Neutrophil (primary cell): ENCODE data around the gene PHLDB1.
"Not testable (repeated sequence)": the region's sequence is repeated elsewhere in the genome, so short reads cannot be mapped to it uniquely, and the experiment has no call there.

ENCODE experiments used
- H3K27ac ChIP-seq: fragments of 200-600 bp; sonication (generic); 2 replicates; pipeline ENCODE4 v1.5.1; 2016; ENCODE audit warnings: mild to moderate bottlenecking, moderate library complexity
- H3K27me3 ChIP-seq: fragments of 200-600 bp; sonication (generic); 2 replicates; pipeline ENCODE4 v1.6.0; 2016; ENCODE audit warnings: mild to moderate bottlenecking
- H3K36me3 ChIP-seq: fragments of 200-600 bp; sonication (generic); 2 replicates; pipeline ENCODE4 v1.5.1; 2017
- H3K4me1 ChIP-seq, 2 experiments: fragments of 200-600 bp in 1 of 2; sonication (generic) in 1 of 2; 1 replicate in 1 of 2; 2 replicates in 1 of 2; pipeline versions ENCODE4 v1.5.1 to v1.6.1; 2013 to 2016; ENCODE audit warnings: low read depth in 1 of 2, low read length in 1 of 2, mild to moderate bottlenecking in 1 of 2, moderate library complexity in 1 of 2; ENCODE audit not compliant: control insufficient read depth in 1 of 2, insufficient read depth in 1 of 2
- H3K4me3 ChIP-seq, 2 experiments: fragments of 200-600 bp in 1 of 2; sonication (generic) in 1 of 2; 1 replicate in 1 of 2; 2 replicates in 1 of 2; pipeline ENCODE4 v1.5.1; 2013 to 2016; ENCODE audit warnings: low read depth in 1 of 2, low read length in 1 of 2, mild to moderate bottlenecking in 1 of 2, moderate library complexity in 1 of 2
- H3K9me3 ChIP-seq: fragments of 200-600 bp; sonication (generic); 2 replicates; pipeline ENCODE4 v1.5.1; 2016
- TF ChIP-seq, protein P1 (sequence below): fragments of 200-600 bp; sonication (generic); IDR thresholded peaks from 2 replicates; pipeline ENCODE4 v1.5.1; 2016; ENCODE audit warnings: antibody characterized with exemption

Gene PHLDB1

DNA sequence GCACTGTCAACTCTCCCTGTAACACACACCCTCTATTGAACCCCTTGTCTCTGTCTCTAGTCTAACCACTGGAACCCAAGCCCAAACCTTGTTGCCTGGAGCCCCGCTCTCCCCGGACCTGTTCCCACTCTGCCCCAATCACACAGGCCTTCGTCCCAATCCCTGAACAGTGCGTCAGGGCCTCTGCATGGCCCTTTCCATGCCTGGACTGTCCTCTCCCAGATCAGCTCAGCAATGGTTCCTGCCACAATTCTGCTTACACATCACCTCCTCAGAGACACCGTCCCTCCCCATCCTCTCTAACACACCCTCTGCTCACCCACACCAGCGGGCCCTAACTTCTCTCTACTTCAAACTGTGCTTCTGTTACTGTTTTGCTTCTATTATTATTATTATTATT lies 70.6 kb downstream of the PHLDB1 start:
- TF ChIP-seq, protein P1, sequence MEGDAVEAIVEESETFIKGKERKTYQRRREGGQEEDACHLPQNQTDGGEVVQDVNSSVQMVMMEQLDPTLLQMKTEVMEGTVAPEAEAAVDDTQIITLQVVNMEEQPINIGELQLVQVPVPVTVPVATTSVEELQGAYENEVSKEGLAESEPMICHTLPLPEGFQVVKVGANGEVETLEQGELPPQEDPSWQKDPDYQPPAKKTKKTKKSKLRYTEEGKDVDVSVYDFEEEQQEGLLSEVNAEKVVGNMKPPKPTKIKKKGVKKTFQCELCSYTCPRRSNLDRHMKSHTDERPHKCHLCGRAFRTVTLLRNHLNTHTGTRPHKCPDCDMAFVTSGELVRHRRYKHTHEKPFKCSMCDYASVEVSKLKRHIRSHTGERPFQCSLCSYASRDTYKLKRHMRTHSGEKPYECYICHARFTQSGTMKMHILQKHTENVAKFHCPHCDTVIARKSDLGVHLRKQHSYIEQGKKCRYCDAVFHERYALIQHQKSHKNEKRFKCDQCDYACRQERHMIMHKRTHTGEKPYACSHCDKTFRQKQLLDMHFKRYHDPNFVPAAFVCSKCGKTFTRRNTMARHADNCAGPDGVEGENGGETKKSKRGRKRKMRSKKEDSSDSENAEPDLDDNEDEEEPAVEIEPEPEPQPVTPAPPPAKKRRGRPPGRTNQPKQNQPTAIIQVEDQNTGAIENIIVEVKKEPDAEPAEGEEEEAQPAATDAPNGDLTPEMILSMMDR = no peak
- H3K27me3 ChIP-seq = no peaks in the 10 kb centered on the region
- no peaks in the 10 kb centered on the region for H3K9me3 ChIP-seq
- H3K27ac ChIP-seq = no peak overlapping the region
- no peak overlapping the region for H3K4me3 ChIP-seq
- H3K36me3 ChIP-seq = no peaks in the 10 kb centered on the region
- no peaks in the 10 kb centered on the region for H3K4me1 ChIP-seq

DNA sequence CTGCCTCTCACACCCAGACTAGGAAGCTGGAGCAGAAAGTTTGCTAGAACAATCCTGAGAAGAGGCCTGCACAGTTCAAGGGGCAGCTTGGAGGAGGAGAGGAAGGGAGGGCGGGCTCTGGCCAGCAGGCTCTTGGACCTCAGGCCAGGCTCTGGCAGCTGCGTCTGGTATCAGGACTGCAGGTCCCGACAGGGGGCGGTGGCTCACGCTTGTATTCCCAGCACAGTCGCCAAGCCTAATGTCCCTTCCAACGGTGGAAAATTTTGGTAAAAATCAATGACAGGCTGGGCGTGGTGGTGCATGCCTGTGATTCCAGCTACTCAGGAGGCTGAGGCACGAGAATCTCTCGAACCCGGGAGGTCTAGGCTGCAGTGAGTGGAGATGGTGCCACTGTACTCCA lies 71.5 kb downstream of the PHLDB1 start:
- H3K27ac ChIP-seq, H3K27me3 ChIP-seq, H3K36me3 ChIP-seq, H3K4me1 ChIP-seq, H3K9me3 ChIP-seq, H3K4me3 ChIP-seq: not testable (repeated sequence)

DNA sequence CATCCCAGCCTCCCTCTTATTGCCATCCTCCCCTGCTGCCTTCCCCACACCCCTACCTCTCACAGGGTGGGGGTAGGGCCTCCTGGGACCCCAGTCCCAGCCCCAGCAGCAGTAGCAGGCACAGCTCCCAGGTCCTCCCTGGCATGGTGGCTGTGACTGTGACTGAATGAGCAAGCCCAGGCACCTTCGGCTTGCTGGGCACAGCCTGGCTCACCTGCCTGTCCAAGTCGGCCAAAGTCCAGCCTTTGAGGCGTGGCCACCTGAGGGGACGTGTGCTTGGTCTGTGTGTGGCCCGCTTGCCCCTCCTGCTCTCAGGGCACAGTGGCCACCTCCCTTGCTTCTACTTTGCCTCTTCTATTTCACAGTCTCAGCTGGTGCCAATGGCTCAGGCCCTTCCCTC lies 72.1 kb downstream of the PHLDB1 start, which contains the start of gene TREH:
TSS of gene TREH (minus strand) at position 168 of the 400 bp plus-strand sequence. CDS start at position 145, 23 bp downstream.
- H3K4me3 ChIP-seq = no peak within 1 kb of the TSS

DNA sequence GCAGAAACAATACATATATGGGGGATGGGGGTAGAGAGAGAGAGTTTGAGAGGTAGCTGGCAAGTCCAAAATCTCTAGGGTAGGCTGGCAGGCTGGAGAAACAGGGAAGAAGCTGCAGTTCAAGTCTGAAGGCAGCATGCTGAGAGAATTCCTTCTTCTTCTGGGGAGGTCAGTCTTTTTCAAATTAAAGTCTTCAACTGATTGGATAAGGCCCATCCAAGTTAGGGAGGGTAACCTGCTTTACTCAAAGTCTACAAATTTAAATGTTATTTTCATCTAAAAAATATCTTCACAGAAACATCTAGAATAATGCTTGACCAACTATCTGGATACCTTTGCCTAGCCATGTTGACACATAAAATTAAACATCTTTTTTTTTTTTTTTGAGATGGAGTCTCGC lies 75.0 kb downstream of the PHLDB1 start:
- TF ChIP-seq, protein P1 = no peak
- Histone ChIP-seq H3K36me3 (no peaks in the 10 kb centered on the region), H3K4me1 (no peaks in the 10 kb centered on the region), H3K9me3 (no peaks in the 10 kb centered on the region), H3K4me3 (no peak overlapping the region), H3K27me3 (peaks cover 11% of the 10 kb centered on the region), H3K27ac (no peak overlapping the region)

More for the DNA sequence above, 72.1 kb downstream of the PHLDB1 start, which contains the start of gene TREH:
- H3K9me3 ChIP-seq = no peaks in the 10 kb centered on the region
- H3K36me3 ChIP-seq = no peaks in the 10 kb centered on the region
- H3K27me3 ChIP-seq = no peaks in the 10 kb centered on the region
- no peaks in the 10 kb centered on the region for H3K4me1 ChIP-seq
- TF ChIP-seq, protein P1 = no peak
- H3K27ac ChIP-seq = no peak within 1 kb of the TSS

DNA sequence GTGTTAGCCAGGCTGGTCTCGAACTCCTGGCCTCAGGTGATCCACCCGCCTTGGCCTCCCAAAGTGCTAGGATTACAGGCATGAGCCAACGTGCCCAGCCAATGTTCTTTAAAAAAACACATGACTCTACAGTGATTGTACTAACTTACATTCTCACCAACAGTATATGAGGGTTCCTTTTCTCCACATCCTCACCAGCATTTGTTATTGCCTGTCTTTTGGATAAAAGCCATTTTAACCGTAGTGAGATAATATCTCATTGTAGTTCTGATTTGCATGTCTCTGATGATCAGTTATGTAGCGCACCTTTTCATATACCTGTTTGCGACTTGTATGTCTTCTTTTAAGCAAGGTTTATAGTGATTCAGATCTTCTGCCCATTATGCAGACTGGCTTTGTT lies 75.5 kb downstream of the PHLDB1 start:
- not testable (repeated sequence) for H3K4me1 ChIP-seq, H3K9me3 ChIP-seq, H3K4me3 ChIP-seq, H3K27ac ChIP-seq, H3K36me3 ChIP-seq
- peaks cover 17% of the 10 kb centered on the region for H3K27me3 ChIP-seq

DNA sequence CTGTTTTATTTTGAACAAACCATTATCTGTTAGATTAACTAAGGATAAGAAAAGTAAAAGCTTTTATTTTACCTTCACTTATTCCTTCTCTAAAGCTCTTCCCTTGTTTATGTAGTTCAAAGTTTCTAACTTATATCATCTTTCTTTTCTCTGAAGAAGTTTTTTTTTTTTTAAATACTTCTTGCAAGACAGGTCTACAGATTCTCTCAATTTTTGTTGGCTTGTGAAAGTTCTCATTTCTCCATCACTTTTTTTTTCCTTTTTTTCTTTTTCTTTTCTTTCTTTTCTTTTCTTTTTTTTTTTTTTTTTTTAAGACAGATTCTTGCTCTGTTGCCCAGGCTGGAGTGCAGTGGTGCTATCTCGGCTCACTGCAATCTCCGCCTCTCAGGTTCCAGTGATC lies 76.8 kb downstream of the PHLDB1 start:
- no peak overlapping the region for H3K4me3 ChIP-seq
- H3K27ac ChIP-seq = no peak overlapping the region
- no peaks in the 10 kb centered on the region for H3K9me3 ChIP-seq
- H3K4me1 ChIP-seq = no peaks in the 10 kb centered on the region
- no peaks in the 10 kb centered on the region for H3K36me3 ChIP-seq
- peaks cover 27% of the 10 kb centered on the region for H3K27me3 ChIP-seq
- TF ChIP-seq, protein P1 = no peak

DNA sequence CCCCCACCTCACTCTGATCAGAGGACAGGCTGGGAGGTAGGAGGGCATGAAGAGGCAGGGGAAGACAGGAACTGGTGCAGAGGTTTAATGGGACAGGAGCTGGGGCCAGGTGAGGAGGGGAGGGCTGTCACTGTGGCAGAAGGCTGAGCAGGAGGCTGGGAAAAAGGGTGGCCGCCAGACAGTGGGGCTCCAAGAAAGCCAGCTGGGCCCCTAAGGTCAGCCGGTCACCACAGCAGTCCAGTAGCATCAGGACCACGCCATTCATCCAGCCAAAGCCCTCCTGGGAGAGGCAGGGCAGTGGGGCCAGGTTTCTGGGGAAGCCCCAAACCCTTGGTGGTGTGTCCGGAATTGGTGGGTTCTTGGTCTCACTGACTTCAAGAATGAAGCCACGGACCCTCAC lies 80.5 kb downstream of the PHLDB1 start:
- H3K4me3 ChIP-seq = no peak overlapping the region
- no peaks in the 10 kb centered on the region for H3K36me3 ChIP-seq
- peaks cover 8% of the 10 kb centered on the region in 2 experiments for H3K4me1 ChIP-seq
- H3K27me3 ChIP-seq = peaks cover 32% of the 10 kb centered on the region
- no peak overlapping the region for H3K27ac ChIP-seq
- H3K9me3 ChIP-seq = no peaks in the 10 kb centered on the region
- TF ChIP-seq, protein P1 = no peak

DNA sequence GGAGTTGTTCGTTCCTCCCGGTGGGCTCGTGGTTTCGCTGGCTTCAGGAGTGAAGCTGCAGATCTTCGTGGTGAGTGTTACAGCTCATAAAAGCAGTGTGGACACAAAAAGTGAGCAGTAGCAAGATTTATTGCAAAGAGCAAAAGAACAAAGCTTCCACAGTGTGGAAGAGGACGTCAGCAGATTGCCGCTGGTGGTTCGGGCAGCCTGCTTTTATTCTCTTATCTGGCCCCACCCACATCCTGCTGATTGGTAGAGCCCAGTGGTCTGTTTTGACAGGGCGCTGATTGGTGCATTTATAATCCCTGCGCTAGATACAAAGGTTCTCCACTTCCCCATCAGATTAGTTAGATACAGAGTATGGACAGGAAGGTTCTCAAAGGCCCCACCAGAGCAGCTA lies 80.9 kb downstream of the PHLDB1 start:
- not testable (repeated sequence) for H3K4me1 ChIP-seq, H3K27ac ChIP-seq, H3K36me3 ChIP-seq, H3K9me3 ChIP-seq, H3K4me3 ChIP-seq
- peaks cover 32% of the 10 kb centered on the region for H3K27me3 ChIP-seq
